GM23338 (cell line): ENCODE results near the gene MRLN. TPM values are rescaled to one million over a fixed set of nuclear protein-coding genes. Genes with fewer than 3 reads are reported as not detected.

Source experiments
- ATAC-seq: fragments of 200-7000 bp; cut with Tn5 transposase; 3 replicates; pipeline ENCODE4 v1.9.1; 2020
- DNase-seq: peaks from one replicate; pipeline ENCODE4 v3.0.0-alpha.2; 2015; ENCODE audit warnings: low spot score
- H2AFZ ChIP-seq: fragments of 200-600 bp; sonication (generic); 2 replicates; pipeline ENCODE4 v1.8.0; 2016; ENCODE audit warnings: antibody characterized with exemption, mild to moderate bottlenecking, moderate library complexity
- H3F3A ChIP-seq: fragments of 200-600 bp; sonication (generic); replicated peaks from 2 replicates; pipeline ENCODE4 v1.8.0; 2017; ENCODE audit warnings: antibody characterized with exemption, mixed run types, low read depth
- H3K27ac ChIP-seq: fragments of 200-600 bp; sonication (generic); 2 replicates; pipeline ENCODE4 v1.6.1; 2016; ENCODE audit warnings: low read depth
- H3K27me3 ChIP-seq: fragments of 200-600 bp; sonication (generic); 2 replicates; pipeline ENCODE4 v1.8.0; 2016; ENCODE audit warnings: mild to moderate bottlenecking, mixed run types, moderate library complexity; ENCODE audit not compliant: insufficient read depth
- H3K36me3 ChIP-seq: fragments of 200-600 bp; sonication (generic); 2 replicates; pipeline ENCODE4 v1.8.0; 2016; ENCODE audit warnings: mild to moderate bottlenecking; ENCODE audit not compliant: insufficient read depth
- H3K4me1 ChIP-seq: fragments of 200-600 bp; sonication (generic); 2 replicates; pipeline ENCODE4 v1.8.0; 2016; ENCODE audit warnings: mild to moderate bottlenecking, moderate library complexity; ENCODE audit not compliant: insufficient read depth
- H3K4me2 ChIP-seq: fragments of 200-600 bp; sonication (generic); 2 replicates; pipeline ENCODE4 v1.7.1; 2017; ENCODE audit warnings: mixed run types
- H3K4me3 ChIP-seq: fragments of 200-600 bp; sonication (generic); 2 replicates; pipeline ENCODE4 v1.6.1; 2016; ENCODE audit warnings: mixed run types
- H3K79me2 ChIP-seq: fragments of 200-600 bp; sonication (generic); replicated peaks from 2 replicates; pipeline ENCODE4 v1.8.0; 2017; ENCODE audit warnings: mild to moderate bottlenecking; ENCODE audit not compliant: insufficient read depth
- H3K9me2 ChIP-seq: fragments of 200-600 bp; sonication (generic); 2 replicates; pipeline ENCODE4 v1.8.0; 2017; ENCODE audit not compliant: insufficient read depth
- H4K20me1 ChIP-seq: fragments of 200-600 bp; sonication (generic); replicated peaks from 2 replicates; pipeline ENCODE4 v1.8.0; 2017; ENCODE audit warnings: mild to moderate bottlenecking; ENCODE audit not compliant: insufficient read depth
- H3K27ac Mint-ChIP-seq: 2 replicates; pipeline ENCODE4 v1.8.0; 2020; ENCODE audit warnings: inconsistent platforms, mild to moderate bottlenecking, moderate library complexity, mixed read lengths
- H3K27me3 Mint-ChIP-seq: 3 replicates; pipeline ENCODE4 v1.8.0; 2022; ENCODE audit warnings: low read depth, mild to moderate bottlenecking, moderate library complexity, mixed read lengths, inconsistent platforms; ENCODE audit not compliant: insufficient read depth, poor library complexity
- H3K36me3 Mint-ChIP-seq: 3 replicates; pipeline ENCODE4 v1.8.0; 2021; ENCODE audit warnings: low read depth, mild to moderate bottlenecking, inconsistent platforms, moderate library complexity, mixed read lengths
- H3K4me1 Mint-ChIP-seq: 3 replicates; pipeline ENCODE4 v1.8.0; 2020; ENCODE audit warnings: mild to moderate bottlenecking, inconsistent platforms, mixed read lengths
- H3K4me3 Mint-ChIP-seq: 3 replicates; pipeline ENCODE4 v1.8.0; 2021; ENCODE audit warnings: moderate library complexity, mild to moderate bottlenecking, inconsistent platforms, mixed read lengths
- H3K9me3 Mint-ChIP-seq: 3 replicates; pipeline ENCODE4 v1.8.0; 2020; ENCODE audit warnings: moderate library complexity, mild to moderate bottlenecking, inconsistent platforms, mixed read lengths
- CREB1 ChIP-seq: fragments of 250-450 bp; sonication (Bioruptor Pico); IDR thresholded peaks from 2 replicates; pipeline ENCODE4 v1.5.0; 2020; ENCODE audit warnings: low read depth, mild to moderate bottlenecking, moderate library complexity
- CTCF ChIP-seq, 2 experiments: fragments of 200-600 bp in 1 of 2; sonication (generic) in 1 of 2; conservative IDR thresholded peaks; 2 replicates each; pipeline versions ENCODE4 v1.5.1 to v1.6.1; 2016 to 2017; ENCODE audit warnings: antibody characterized with exemption in 2 of 2, low read depth in 2 of 2, mild to moderate bottlenecking in 2 of 2, moderate library complexity in 1 of 2
- EZH2 ChIP-seq: fragments of 200-600 bp; sonication (generic); IDR thresholded peaks from one replicate; pipeline ENCODE4 v1.8.0; 2017; ENCODE audit warnings: antibody characterized with exemption, mild to moderate bottlenecking, low read depth; ENCODE audit not compliant: unreplicated experiment
- JUNB ChIP-seq: IDR thresholded peaks from one replicate; pipeline ENCODE4 v1.6.1; 2016; ENCODE audit warnings: antibody characterized with exemption; ENCODE audit not compliant: unreplicated experiment
- NANOG ChIP-seq: IDR thresholded peaks from 2 replicates; pipeline ENCODE4 v1.6.1; 2016; ENCODE audit warnings: antibody characterized with exemption, borderline replicate concordance
- POLR2AphosphoS5 ChIP-seq: IDR thresholded peaks from 2 replicates; pipeline ENCODE4 v1.6.1; 2016; ENCODE audit warnings: antibody characterized with exemption, low read depth
- STAT1 ChIP-seq: IDR thresholded peaks from one replicate; pipeline ENCODE4 v1.6.1; 2016; ENCODE audit warnings: antibody characterized with exemption; ENCODE audit not compliant: unreplicated experiment
- ZNF114 ChIP-seq: fragments of 250-450 bp; sonication (Bioruptor Pico); IDR thresholded peaks from 2 replicates; pipeline ENCODE4 v1.5.0; 2020; ENCODE audit warnings: mild to moderate bottlenecking, moderate library complexity
- ZNF331 ChIP-seq: fragments of 250-450 bp; sonication (Bioruptor Pico); IDR thresholded peaks from 2 replicates; pipeline ENCODE4 v1.5.0; 2020; ENCODE audit warnings: low read depth, mild to moderate bottlenecking, moderate library complexity
- polyA plus RNA-seq: library from polyadenylated mRNA; unstranded; fragments of >200 nt; fragmentation: Nextera tagmentation; extraction: Ambion mirVana; gene quantifications from 2 replicates; pipeline ENCODE4 v1.2.1, GENCODE V29; 2016
- total RNA-seq: library from RNA; depleted of rRNA; stranded (reverse); fragments of >200 nt; shearing (Covaris generic); gene quantifications from 2 replicates; pipeline ENCODE4 v1.2.3, GENCODE V29; 2014
- TF ChIP-seq, protein P1 (sequence below): IDR thresholded peaks from 2 replicates; pipeline ENCODE4 v1.6.1; 2016; ENCODE audit warnings: antibody characterized with exemption
- TF ChIP-seq, protein P2 (sequence below): fragments of 250-450 bp; sonication (Bioruptor Pico); IDR thresholded peaks from 2 replicates; pipeline ENCODE4 v1.5.0; 2020; ENCODE audit warnings: mild to moderate bottlenecking, moderate library complexity

Gene MRLN
- total and polyA plus RNA-seq, 2 experiments from 2014 or later = not detected

DNA sequence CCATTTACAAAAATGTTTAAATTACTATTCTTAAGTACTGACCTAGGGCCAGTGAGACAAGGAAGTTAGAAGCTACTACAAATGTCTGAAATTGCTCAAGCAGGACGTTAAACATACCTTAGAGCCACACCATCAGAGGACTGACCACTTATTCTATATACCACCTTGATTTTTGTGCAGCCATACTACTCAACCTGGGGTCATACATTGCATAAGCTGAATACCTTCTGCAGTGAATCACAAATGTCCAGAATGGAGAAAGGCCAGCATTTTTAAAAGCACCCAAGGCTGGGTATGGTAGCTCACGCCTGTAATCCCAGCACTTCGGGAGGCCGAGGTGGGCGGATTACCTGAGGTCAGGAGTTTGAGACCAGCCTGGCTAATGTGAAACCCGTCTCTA lies 21.2 kb upstream of the MRLN start (continued):
- TF ChIP-seq ZNF331 (CRISPR knock-in tag) (no peak), JUNB (no peak), EZH2 (no peak)
- TF ChIP-seq, protein P1, sequence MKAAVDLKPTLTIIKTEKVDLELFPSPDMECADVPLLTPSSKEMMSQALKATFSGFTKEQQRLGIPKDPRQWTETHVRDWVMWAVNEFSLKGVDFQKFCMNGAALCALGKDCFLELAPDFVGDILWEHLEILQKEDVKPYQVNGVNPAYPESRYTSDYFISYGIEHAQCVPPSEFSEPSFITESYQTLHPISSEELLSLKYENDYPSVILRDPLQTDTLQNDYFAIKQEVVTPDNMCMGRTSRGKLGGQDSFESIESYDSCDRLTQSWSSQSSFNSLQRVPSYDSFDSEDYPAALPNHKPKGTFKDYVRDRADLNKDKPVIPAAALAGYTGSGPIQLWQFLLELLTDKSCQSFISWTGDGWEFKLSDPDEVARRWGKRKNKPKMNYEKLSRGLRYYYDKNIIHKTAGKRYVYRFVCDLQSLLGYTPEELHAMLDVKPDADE = no peak

- no peaks in the 10 kb centered on the region for H3K27me3 ChIP-seq
- DNase-seq = no peak
- H3K36me3 Mint-ChIP-seq = peaks cover 53% of the 10 kb centered on the region
- H2AFZ ChIP-seq = no peak overlapping the region
- H3K27me3 Mint-ChIP-seq = peaks cover 6% of the 10 kb centered on the region
- H3K27ac ChIP-seq = no peak overlapping the region
- ATAC-seq = no peak
- H3K27ac Mint-ChIP-seq = no peak overlapping the region
- H3K4me2 ChIP-seq = no peak overlapping the region
- no peaks in the 10 kb centered on the region for H3K4me1 ChIP-seq
- peaks cover 3% of the 10 kb centered on the region; the same call in 1 of the 2 replicates for H3K9me2 ChIP-seq
- no peaks in the 10 kb centered on the region for H3K79me2 ChIP-seq
- no peaks in the 10 kb centered on the region for H3F3A ChIP-seq
- no peak overlapping the region for H3K4me3 ChIP-seq
- H4K20me1 ChIP-seq = no peaks in the 10 kb centered on the region
- H3K9me3 Mint-ChIP-seq = peaks cover 76% of the 10 kb centered on the region
- no peak overlapping the region for H3K4me3 Mint-ChIP-seq
- H3K36me3 ChIP-seq = no peaks in the 10 kb centered on the region; the same call in 1 of the 2 replicates
- no peaks in the 10 kb centered on the region for H3K4me1 Mint-ChIP-seq
- TF ChIP-seq POLR2AphosphoS5 (no peak), EZH2 (no peak), ZNF331 (CRISPR knock-in tag) (no peak), CREB1 (no peak), ZNF114 (no peak), JUNB (no peak), STAT1 (no peak), NANOG (no peak), CTCF (conservative IDR thresholded peaks at IDR 0.05; ENCODE audit: low read depth in 2 of 2) (no peak)
- TF ChIP-seq, protein P1 = no peak
- TF ChIP-seq, protein P2, sequence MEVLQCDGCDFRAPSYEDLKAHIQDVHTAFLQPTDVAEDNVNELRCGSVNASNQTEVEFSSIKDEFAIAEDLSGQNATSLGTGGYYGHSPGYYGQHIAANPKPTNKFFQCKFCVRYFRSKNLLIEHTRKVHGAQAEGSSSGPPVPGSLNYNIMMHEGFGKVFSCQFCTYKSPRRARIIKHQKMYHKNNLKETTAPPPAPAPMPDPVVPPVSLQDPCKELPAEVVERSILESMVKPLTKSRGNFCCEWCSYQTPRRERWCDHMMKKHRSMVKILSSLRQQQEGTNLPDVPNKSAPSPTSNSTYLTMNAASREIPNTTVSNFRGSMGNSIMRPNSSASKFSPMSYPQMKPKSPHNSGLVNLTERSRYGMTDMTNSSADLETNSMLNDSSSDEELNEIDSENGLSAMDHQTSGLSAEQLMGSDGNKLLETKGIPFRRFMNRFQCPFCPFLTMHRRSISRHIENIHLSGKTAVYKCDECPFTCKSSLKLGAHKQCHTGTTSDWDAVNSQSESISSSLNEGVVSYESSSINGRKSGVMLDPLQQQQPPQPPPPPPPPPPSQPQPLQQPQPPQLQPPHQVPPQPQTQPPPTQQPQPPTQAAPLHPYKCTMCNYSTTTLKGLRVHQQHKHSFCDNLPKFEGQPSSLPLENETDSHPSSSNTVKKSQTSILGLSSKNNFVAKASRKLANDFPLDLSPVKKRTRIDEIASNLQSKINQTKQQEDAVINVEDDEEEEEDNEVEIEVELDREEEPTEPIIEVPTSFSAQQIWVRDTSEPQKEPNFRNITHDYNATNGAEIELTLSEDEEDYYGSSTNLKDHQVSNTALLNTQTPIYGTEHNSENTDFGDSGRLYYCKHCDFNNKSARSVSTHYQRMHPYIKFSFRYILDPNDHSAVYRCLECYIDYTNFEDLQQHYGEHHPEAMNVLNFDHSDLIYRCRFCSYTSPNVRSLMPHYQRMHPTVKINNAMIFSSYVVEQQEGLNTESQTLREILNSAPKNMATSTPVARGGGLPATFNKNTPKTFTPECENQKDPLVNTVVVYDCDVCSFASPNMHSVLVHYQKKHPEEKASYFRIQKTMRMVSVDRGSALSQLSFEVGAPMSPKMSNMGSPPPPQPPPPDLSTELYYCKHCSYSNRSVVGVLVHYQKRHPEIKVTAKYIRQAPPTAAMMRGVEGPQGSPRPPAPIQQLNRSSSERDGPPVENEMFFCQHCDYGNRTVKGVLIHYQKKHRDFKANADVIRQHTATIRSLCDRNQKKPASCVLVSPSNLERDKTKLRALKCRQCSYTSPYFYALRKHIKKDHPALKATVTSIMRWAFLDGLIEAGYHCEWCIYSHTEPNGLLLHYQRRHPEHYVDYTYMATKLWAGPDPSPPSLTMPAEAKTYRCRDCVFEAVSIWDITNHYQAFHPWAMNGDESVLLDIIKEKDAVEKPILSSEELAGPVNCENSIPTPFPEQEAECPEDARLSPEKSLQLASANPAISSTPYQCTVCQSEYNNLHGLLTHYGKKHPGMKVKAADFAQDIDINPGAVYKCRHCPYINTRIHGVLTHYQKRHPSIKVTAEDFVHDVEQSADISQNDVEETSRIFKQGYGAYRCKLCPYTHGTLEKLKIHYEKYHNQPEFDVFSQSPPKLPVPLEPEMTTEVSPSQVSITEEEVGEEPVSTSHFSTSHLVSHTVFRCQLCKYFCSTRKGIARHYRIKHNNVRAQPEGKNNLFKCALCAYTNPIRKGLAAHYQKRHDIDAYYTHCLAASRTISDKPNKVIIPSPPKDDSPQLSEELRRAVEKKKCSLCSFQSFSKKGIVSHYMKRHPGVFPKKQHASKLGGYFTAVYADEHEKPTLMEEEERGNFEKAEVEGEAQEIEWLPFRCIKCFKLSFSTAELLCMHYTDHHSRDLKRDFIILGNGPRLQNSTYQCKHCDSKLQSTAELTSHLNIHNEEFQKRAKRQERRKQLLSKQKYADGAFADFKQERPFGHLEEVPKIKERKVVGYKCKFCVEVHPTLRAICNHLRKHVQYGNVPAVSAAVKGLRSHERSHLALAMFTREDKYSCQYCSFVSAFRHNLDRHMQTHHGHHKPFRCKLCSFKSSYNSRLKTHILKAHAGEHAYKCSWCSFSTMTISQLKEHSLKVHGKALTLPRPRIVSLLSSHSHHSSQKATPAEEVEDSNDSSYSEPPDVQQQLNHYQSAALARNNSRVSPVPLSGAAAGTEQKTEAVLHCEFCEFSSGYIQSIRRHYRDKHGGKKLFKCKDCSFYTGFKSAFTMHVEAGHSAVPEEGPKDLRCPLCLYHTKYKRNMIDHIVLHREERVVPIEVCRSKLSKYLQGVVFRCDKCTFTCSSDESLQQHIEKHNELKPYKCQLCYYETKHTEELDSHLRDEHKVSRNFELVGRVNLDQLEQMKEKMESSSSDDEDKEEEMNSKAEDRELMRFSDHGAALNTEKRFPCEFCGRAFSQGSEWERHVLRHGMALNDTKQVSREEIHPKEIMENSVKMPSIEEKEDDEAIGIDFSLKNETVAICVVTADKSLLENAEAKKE (CRISPR knock-in tag) = no peak
These were observed 19.8 kb upstream of the MRLN start for GRCh38 chr10:59773088-59773487.
